ENCODE measurements around the gene GDPD4. TPM values are rescaled to one million over a fixed set of nuclear protein-coding genes. Genes with fewer than 3 reads are reported as not detected.

The GDPD4 gene, protein sequence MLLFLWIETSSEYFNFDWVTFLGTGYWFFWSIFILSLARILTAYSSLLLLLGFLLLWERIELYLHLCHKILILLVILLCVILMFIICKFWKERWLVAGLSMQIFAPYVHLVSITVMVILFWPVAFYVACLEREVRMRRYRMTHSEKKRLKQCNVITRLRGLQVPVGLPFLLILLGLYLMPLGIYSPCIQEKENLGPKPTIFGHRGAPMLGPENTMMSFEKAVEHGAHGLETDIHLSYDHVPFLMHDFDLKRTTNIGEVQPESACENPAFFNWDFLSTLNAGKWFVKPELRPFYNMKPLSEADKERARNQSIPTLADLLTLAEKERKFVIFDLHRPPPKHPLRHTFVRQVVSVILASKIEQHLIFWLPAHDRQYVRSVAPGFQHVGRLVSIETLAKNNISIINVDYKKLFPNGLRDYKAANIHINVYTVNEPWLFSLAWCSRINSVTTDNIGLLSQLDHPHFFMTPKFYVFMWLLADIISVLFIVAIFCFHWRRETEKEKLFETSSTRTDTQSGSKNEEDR
- total RNA-seq: not detected

DNA sequence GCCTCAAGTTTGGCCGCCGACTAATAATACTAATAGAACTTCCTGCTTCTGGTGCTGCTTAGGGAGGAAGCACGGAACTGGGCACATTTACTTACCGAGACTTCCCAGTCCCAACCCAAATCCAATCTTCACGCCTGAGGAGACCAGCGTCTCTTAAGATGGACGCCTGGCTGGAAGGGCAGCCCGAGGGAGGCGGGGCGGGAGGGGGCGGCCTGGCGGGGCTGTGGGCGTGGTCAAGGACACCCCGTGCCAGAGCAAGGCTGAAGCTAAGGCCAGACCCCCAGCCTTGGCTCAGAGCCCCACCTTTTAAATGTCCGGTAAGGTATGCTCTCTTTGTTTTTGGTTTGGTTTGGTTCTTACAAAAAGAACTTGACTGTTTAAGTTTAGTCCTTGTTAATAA lies at the start of gene GDPD4:
Gene GDPD4, minus strand, starts transcription at position 177 of the 400 bp plus-strand sequence. CDS start 16,549 bp downstream, outside the sequence.
- Mint-ChIP-seq H3K36me3 (ENCODE audit: low read depth) (no peaks in the 10 kb centered on the region), H3K4me3 (no peak within 1 kb of the TSS), H3K4me1 (ENCODE audit: low read depth) (no peaks in the 10 kb centered on the region), H3K27me3 (no peaks in the 10 kb centered on the region), H3K27ac (no peak within 1 kb of the TSS), H3K9me3 (no peaks in the 10 kb centered on the region)
- POLR2A ChIA-PET: no interaction called here
- TF ChIP-seq, protein P1, sequence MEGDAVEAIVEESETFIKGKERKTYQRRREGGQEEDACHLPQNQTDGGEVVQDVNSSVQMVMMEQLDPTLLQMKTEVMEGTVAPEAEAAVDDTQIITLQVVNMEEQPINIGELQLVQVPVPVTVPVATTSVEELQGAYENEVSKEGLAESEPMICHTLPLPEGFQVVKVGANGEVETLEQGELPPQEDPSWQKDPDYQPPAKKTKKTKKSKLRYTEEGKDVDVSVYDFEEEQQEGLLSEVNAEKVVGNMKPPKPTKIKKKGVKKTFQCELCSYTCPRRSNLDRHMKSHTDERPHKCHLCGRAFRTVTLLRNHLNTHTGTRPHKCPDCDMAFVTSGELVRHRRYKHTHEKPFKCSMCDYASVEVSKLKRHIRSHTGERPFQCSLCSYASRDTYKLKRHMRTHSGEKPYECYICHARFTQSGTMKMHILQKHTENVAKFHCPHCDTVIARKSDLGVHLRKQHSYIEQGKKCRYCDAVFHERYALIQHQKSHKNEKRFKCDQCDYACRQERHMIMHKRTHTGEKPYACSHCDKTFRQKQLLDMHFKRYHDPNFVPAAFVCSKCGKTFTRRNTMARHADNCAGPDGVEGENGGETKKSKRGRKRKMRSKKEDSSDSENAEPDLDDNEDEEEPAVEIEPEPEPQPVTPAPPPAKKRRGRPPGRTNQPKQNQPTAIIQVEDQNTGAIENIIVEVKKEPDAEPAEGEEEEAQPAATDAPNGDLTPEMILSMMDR (IDR thresholded peaks at IDR 0.05): no peak
- CTCF ChIA-PET: no interaction called here
- no peak for ATAC-seq
- intact Hi-C loops (cut with micrococcal nuclease): no loop called here
- no peak for DNase-seq

DNA sequence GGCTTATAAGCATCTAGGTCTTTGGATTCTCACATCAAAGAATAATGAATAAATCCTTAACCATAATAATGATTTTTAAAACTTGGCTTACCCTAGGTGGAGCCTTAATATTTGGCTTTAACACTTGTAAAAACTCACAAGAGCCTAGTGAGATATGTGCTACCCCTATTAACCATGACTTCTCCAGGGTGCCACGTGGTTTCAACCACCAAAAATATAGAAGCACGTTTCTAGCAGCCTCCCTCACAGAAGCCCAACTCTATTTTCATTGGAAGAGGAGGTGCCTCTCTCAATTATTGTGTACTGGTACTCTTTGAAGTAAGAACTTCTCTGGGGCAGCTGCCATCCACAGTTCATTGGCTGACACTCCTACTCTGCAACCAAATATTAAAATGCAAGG lies 46.5 kb upstream of the GDPD4 start:
- intact Hi-C loops (cut with micrococcal nuclease): no loop called here
- no peak overlapping the region for H3K27ac Mint-ChIP-seq
- H3K27me3 Mint-ChIP-seq: no peaks in the 10 kb centered on the region
- H3K9me3 Mint-ChIP-seq: no peaks in the 10 kb centered on the region
- ChIA-PET POLR2A (no interaction called here), CTCF (no interaction called here)
- H3K36me3 Mint-ChIP-seq (ENCODE audit: low read depth): peaks cover 10% of the 10 kb centered on the region
- DNase-seq (no peak), ATAC-seq (no peak)
- TF ChIP-seq, protein P1 (IDR thresholded peaks at IDR 0.05): no peak
- H3K4me3 Mint-ChIP-seq: no peak overlapping the region
- H3K4me1 Mint-ChIP-seq (ENCODE audit: low read depth): no peaks in the 10 kb centered on the region

DNA sequence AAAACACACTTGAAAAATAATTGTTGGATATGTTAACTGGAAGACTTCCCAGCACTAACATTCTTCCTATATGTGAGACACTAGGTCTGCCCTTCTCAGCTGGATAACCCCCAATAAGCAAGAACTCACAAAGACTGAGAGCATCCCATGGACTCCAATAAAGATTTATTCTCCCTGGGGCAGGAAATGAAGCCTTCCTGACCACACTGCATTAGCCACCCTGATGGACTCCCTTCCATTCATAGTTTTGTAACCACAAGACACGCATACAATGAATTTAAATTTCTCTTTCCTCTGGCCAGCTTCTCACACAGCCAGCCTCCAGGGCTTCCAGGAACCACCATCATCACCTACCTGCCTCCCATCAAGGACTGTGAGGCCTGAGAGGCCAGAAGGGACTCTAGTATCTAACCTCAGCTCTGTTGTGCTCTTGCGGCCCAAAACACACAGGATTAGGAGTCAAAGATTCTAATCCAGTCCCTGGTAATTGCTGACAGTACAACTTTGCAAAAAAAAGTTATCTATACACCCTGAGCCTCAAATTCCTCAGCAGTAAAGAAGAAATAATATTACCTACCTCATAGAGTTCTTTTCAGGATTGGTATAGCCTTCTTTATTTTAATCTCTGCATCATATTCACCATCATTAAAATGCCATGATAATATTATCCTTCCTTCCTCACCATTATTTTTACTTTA lies 45.6 kb upstream of the GDPD4 start:
- no peak for ATAC-seq
- Mint-ChIP-seq H3K36me3 (ENCODE audit: low read depth) (peaks cover 10% of the 10 kb centered on the region), H3K27me3 (no peaks in the 10 kb centered on the region), H3K27ac (no peak overlapping the region), H3K9me3 (no peaks in the 10 kb centered on the region), H3K4me3 (no peak overlapping the region), H3K4me1 (ENCODE audit: low read depth) (no peaks in the 10 kb centered on the region)
- ChIA-PET POLR2A (interaction anchor here (0.7 kb wide), 1 partner anchor 473 kb away, joined by 3 read pairs; no protein-coding TSS in a partner anchor), CTCF (no interaction called here)
- DNase-seq: no peak
- TF ChIP-seq, protein P1 (IDR thresholded peaks at IDR 0.05): no peak
- intact Hi-C loops (cut with micrococcal nuclease): no loop called here

DNA sequence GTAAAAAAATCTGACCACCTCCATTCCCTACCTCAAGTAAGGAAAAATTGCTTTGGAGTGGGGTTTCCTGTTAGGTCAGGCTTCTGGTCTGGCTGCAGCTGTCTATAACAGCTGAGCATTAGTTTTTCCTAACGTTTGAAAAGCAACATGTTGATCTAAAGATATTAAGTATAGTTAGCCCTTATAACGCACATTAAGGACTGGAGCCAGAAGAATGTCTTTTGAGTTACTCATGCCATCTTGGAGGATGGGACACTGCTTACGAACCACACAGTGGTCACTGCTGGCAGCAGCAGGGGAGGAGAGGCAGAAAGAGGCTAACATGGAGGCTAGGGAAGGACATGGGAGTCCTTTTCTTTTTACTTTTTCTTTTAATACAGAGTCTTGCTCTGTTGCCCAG lies 44.1 kb upstream of the GDPD4 start:
- H3K4me3 Mint-ChIP-seq: no peak overlapping the region
- H3K36me3 Mint-ChIP-seq (ENCODE audit: low read depth): peaks cover 10% of the 10 kb centered on the region
- ATAC-seq: no peak
- H3K9me3 Mint-ChIP-seq: no peaks in the 10 kb centered on the region
- TF ChIP-seq, protein P1 (IDR thresholded peaks at IDR 0.05): no peak
- intact Hi-C loops (cut with micrococcal nuclease): no loop called here
- no peaks in the 10 kb centered on the region for H3K4me1 Mint-ChIP-seq (ENCODE audit: low read depth)
- no peak overlapping the region for H3K27ac Mint-ChIP-seq
- ChIA-PET CTCF (interaction anchor here (1.3 kb wide), 1 partner anchor 134 kb away, joined by 3 read pairs; no protein-coding TSS in a partner anchor), POLR2A (no interaction called here)
- H3K27me3 Mint-ChIP-seq: no peaks in the 10 kb centered on the region
- no peak for DNase-seq

DNA sequence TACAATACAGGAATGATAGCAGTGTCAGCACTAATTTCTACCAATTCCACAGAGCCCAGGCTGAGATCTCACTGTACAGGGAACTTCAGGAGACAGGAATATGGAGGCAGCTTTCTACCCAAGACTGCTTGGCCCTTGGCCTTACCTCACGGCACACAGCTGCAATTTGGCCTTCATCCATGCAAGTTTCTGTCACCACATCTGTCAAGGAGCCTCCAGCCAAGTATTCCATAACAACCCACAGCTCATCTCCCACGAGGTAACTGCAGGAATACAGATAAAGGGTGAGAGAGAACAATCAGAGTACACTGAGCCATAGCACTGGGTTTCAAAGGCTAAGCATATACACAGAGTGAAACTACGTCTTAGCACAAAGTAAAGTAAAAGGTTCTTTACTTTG lies 39.0 kb upstream of the GDPD4 start:
- DNase-seq (no peak), ATAC-seq (no peak)
- Mint-ChIP-seq H3K4me1 (ENCODE audit: low read depth) (no peaks in the 10 kb centered on the region), H3K4me3 (no peak overlapping the region), H3K9me3 (no peaks in the 10 kb centered on the region), H3K27ac (no peak overlapping the region), H3K27me3 (no peaks in the 10 kb centered on the region), H3K36me3 (ENCODE audit: low read depth) (peaks cover 4% of the 10 kb centered on the region)
- TF ChIP-seq, protein P1 (IDR thresholded peaks at IDR 0.05): no peak
- ChIA-PET POLR2A (interaction anchor here (0.6 kb wide), 1 partner anchor 276 kb away, joined by 3 read pairs; no protein-coding TSS in a partner anchor), CTCF (no interaction called here)
- intact Hi-C loops (cut with micrococcal nuclease): no loop called here
